Bronchial epithelial cell (primary cell): ENCODE measurements around the gene AIP. TPM values are rescaled to one million over a fixed set of nuclear protein-coding genes. Genes with fewer than 3 reads are reported as not detected.

Source experiments
- DNase-seq: peaks from one replicate; pipeline ENCODE4 v3.0.0-alpha.2; 2010; ENCODE audit warnings: low read depth
- FAIRE-seq: peaks from 2 replicates; lab custom pipeline; 2011; peaks lifted over from hg19 to GRCh38; lab: Jason Lieb, UNC
- H3K27me3 ChIP-seq: 2 replicates; pipeline ENCODE4 v1.5.1; 2011; ENCODE audit warnings: low read length; ENCODE audit not compliant: control insufficient read depth, insufficient read depth
- H3K36me3 ChIP-seq: 2 replicates; pipeline ENCODE4 v1.5.1; 2011; ENCODE audit warnings: low read length; ENCODE audit not compliant: control insufficient read depth, insufficient read depth
- H3K4me3 ChIP-seq: 2 replicates; pipeline ENCODE4 v1.5.1; 2011; ENCODE audit warnings: mild to moderate bottlenecking, low read depth, low read length, control low read depth
- total RNA-seq: library from RNA; depleted of rRNA; stranded (reverse); fragments of >200 nt; gene quantifications from 2 replicates; pipeline ENCODE4 v1.2.1, GENCODE V29; 2014
- TF ChIP-seq, protein P1 (sequence below): IDR thresholded peaks from 2 replicates; pipeline ENCODE4 v1.5.1; 2011; ENCODE audit warnings: mild to moderate bottlenecking, moderate library complexity, low read length, control low read depth, inconsistent platforms; ENCODE audit not compliant: insufficient read depth, severe bottlenecking

AIP gene
- total RNA-seq, 1 donor from 2014 or later: 85.3 TPM

DNA sequence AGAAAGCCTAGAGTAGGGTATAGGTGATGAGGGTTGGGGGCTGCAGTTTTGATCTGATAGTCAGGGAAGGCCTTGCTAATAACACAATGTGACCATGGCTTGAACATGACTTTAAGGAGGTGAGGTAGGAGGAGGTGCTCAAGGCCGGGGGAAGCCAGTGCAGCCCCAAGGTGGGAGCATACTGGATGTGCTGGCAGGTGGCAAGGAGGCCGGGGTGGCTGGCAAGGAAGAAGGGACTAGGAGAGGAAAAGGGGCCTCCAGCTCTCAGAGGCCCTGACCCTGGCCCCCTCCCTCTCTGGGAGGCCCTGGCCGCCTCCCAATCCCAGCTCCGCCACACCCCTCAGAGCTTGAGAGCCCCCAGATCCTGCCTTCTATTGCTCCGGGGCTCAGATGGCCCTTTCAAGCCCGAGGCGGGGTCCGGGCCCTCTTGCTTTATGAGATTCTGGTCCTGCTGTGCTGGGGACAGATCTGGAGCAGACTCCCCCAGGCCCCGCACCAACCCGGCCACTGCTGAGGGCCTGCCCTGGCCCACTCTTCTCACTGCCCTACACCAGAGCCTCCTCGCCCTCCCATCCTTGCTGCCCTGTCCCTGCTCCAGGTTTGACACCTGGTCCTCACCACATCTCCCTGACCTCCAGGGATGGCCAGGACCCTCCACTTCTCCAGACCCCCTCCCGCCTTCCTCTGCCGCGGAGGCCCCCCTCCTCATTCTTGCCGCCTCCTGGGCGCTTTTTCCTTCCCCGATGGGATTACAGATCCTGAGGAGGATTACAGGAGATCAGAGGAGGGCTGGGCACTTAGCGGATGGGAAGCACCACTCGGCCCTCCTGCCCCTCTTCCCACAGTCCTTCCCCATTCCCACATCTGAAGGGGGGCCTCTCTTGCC, 20.5 kb downstream of the AIP start:
- H3K4me3 ChIP-seq: peak overlapping the region; percentile 89
- TF ChIP-seq, protein P1, sequence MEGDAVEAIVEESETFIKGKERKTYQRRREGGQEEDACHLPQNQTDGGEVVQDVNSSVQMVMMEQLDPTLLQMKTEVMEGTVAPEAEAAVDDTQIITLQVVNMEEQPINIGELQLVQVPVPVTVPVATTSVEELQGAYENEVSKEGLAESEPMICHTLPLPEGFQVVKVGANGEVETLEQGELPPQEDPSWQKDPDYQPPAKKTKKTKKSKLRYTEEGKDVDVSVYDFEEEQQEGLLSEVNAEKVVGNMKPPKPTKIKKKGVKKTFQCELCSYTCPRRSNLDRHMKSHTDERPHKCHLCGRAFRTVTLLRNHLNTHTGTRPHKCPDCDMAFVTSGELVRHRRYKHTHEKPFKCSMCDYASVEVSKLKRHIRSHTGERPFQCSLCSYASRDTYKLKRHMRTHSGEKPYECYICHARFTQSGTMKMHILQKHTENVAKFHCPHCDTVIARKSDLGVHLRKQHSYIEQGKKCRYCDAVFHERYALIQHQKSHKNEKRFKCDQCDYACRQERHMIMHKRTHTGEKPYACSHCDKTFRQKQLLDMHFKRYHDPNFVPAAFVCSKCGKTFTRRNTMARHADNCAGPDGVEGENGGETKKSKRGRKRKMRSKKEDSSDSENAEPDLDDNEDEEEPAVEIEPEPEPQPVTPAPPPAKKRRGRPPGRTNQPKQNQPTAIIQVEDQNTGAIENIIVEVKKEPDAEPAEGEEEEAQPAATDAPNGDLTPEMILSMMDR: no peak
- no peak for FAIRE-seq
- DNase-seq: no peak
- no peaks in the 10 kb centered on the region for H3K27me3 ChIP-seq
- peaks cover 28% of the 10 kb centered on the region for H3K36me3 ChIP-seq

DNA sequence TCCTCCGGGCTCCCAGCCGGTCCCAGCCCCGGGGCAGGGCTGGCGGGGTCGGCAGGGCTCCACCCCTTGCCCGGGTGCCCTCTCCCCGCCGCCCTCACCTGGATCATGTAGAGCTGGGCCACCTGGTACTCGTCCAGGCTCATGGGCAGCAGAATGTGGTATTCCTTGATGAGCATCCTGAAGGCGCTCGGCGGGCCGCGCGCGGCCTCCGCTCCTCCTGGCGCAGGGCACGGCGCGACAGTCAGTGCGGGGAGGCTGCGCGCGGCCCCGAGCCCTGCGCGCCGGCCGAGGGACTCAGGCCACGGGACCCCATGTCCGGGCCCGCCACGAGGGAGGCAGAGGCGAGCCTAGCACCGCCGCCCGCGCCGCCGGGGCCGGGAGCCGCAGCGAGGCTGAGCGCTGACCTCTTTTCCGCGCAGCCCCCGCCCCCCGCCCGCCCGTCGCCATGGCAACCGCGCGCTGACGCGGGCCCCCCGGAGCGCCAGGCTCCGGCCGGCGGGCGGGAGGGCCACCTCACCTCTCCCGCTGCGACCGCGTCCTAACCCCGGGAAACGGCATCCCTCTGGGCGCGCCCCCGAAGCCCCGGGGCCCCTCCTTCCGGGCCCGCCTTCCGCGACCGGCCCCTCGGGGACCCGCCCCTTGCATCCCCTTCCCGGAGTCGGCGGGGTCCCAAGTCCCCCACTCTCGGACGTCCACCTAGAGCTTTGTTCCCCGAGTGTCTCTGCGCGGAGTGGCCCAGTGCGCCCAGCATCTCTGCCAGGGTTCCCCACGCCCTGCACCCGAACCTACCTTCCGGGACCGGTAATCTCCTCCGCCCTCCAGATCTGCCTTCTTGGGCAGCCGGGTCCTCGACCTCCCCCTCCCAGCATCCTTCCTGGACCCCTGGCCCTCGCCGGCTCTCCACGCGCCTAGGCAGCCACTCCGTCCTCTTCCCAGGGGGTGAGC, 21.5 kb downstream of the AIP start:
- Histone ChIP-seq H3K27me3 (no peaks in the 10 kb centered on the region), H3K36me3 (peaks cover 25% of the 10 kb centered on the region), H3K4me3 (peak overlapping the region; percentile 89)
- DNase-seq (no peak), FAIRE-seq (no peak)
- TF ChIP-seq, protein P1: no peak

DNA sequence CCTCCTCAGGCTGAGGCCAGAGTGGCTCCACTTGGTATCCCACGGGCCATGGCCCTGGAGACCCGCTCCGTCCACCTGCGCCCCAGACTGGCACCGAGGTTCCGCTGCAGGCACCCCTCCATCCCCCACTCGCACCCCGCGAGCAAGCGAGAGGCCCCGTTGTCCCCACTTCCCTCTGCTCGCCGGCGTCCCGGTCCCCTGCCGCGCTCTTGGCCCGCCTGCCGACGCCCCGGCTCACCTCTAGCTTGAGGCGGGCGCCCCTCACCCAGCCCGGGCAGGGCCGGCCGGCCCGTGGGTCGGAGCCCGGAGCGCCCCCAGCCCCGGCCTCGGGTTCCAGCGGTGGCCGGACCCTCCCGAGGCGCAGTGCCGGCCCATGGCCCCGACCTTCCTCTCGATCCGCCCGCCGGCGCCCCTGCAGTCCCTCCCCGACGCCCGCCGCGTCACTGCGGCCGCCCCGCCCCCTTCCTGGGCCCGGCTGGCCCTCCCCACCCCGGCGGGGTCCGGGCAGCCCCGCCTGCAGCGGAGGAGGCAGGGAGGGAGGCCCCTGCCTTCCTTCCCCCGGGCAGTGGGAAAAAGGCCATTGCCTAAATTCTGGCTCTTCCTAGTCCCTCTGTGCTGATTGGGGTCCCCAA, 22.2 kb downstream of the AIP start, which contains the start of gene PITPNM1:
Gene PITPNM1 (minus strand): TSS at position 414 of the 632 bp plus-strand sequence. CDS start 1,183 bp downstream, outside the sequence.
- Histone ChIP-seq H3K36me3 (peaks cover 22% of the 10 kb centered on the region), H3K4me3 (peak within 1 kb of the TSS; percentile 89), H3K27me3 (no peaks in the 10 kb centered on the region)
- DNase-seq: peak; percentile 50
- FAIRE-seq: no peak
- TF ChIP-seq, protein P1: no peak

DNA sequence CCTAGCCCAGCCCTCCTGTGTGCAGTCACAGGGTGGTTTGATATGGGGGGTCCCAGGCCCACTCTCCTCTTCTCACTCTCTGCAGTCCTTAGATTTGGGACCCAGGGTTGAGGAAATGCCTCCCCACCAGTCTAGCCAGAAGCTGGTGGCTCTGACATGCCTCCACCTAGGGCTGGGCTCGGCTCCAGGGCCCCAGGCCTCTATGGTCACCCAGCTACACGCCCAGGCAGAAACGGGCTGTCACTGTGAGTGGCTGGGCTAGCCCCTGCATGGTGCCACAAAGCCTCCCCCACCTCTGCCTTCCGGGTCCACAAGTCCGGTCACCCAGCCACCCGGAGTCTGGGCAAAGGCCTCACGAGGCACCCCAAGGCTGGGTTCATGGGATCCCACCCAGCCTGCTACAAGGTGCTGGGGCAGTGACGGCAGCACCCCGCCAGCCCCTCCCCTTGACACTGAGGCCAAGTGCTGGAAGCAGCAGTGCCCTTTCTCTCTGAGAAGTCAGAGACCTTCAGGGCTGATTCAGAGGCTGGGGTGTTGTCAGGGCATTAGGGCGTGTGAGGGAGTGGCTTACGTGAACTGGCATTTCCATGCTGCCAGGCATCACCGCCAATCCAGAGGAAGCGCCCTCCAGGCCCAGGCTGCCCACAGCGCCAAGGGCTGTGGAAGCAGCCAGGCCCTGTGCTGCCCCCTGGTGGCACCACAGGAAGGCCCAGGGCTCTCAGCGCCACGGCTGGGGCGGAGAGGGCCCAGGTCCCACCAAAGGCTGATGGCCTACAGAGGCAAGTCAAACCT, 23.0 kb downstream of the AIP start:
- peak; percentile 98 for DNase-seq
- peaks cover 18% of the 10 kb centered on the region for H3K36me3 ChIP-seq
- H3K4me3 ChIP-seq: peak overlapping the region; percentile 89
- FAIRE-seq: peak; percentile 81
- TF ChIP-seq, protein P1: peak; percentile 99
- no peaks in the 10 kb centered on the region for H3K27me3 ChIP-seq

DNA sequence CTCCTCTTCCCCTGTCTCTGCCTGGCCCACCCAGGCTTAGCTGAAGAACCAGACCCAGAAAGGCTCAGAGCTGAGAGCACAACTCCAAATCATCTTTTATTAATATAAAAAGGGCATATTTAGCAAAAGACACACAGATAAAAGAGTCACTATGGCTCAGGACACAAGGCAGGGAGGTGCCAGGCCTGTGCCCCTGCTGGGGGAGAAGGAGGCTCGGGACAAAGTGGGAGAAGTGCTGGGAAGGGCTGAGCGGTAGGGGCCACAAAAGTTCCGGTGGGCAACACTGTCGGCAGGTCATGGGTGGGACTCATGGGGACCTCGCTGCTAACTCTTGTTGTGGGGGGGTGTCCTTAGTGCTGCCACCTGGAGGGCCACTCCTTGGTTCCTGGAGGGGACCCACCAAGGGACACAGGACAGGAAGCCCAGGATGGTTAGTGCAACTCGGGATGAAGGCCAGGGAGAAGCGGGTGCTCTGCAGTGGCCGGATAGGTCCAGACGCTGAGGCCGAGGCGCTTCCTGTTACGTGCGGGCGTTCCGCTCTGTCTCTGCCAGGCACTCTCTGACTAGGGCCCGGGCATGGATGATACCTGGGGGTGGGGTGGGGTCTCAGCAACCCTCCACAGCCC, 23.7 kb downstream of the AIP start:
- H3K4me3 ChIP-seq: no peak overlapping the region
- H3K27me3 ChIP-seq: no peaks in the 10 kb centered on the region
- FAIRE-seq (no peak), DNase-seq (no peak)
- peaks cover 15% of the 10 kb centered on the region for H3K36me3 ChIP-seq
- TF ChIP-seq, protein P1: no peak
